Neuronal stem cell (in vitro differentiated cells): ENCODE results near the gene TAF13.
"Not testable (repeated sequence)": the region's sequence is repeated elsewhere in the genome, so short reads cannot be mapped to it uniquely, and the experiment has no call there.

Experiments used
- DNase-seq: peaks from one replicate; pipeline ENCODE4 v3.0.0-alpha.2; 2013; ENCODE audit warnings: low spot score
- H2AFZ ChIP-seq: one replicate; pipeline ENCODE4 v1.6.1; 2013; ENCODE audit warnings: mild to moderate bottlenecking, low read length, inconsistent platforms
- H2AK5ac ChIP-seq: 2 replicates; pipeline ENCODE4 v1.6.1; 2013; ENCODE audit warnings: low read depth, mild to moderate bottlenecking, inconsistent platforms, low read length, moderate library complexity, mixed read lengths
- H2BK120ac ChIP-seq: 2 replicates; pipeline ENCODE4 v1.6.1; 2013; ENCODE audit warnings: low read depth, mild to moderate bottlenecking, inconsistent platforms, low read length, moderate library complexity, mixed read lengths
- H2BK12ac ChIP-seq: one replicate; pipeline ENCODE4 v1.6.1; 2013; ENCODE audit warnings: low read length, inconsistent platforms
- H2BK15ac ChIP-seq: 2 replicates; pipeline ENCODE4 v1.6.1; 2013; ENCODE audit warnings: mild to moderate bottlenecking, low read length, inconsistent platforms, mixed read lengths
- H2BK5ac ChIP-seq: one replicate; pipeline ENCODE4 v1.6.1; 2013; ENCODE audit warnings: inconsistent platforms, mild to moderate bottlenecking, low read length, moderate library complexity
- H3K14ac ChIP-seq: one replicate; pipeline ENCODE4 v1.6.1; 2013; ENCODE audit warnings: low read length, inconsistent platforms
- H3K18ac ChIP-seq: 2 replicates; pipeline ENCODE4 v1.6.1; 2013; ENCODE audit warnings: low read length, inconsistent platforms
- H3K23ac ChIP-seq: 2 replicates; pipeline ENCODE4 v1.6.1; 2013; ENCODE audit warnings: low read depth, mild to moderate bottlenecking, mixed read lengths, low read length, inconsistent platforms; ENCODE audit not compliant: poor library complexity
- H3K27ac ChIP-seq: replicated peaks from 3 replicates; pipeline ENCODE4 v1.5.1; 2013; ENCODE audit warnings: low read length, inconsistent platforms
- H3K27me3 ChIP-seq, 3 experiments: 2 replicates each; pipeline ENCODE4 v1.6.1; 2013; ENCODE audit warnings: low read length in 3 of 3, mild to moderate bottlenecking in 2 of 3, inconsistent platforms in 1 of 3, low read depth in 1 of 3, mixed read lengths in 1 of 3, moderate library complexity in 1 of 3; ENCODE audit not compliant: control insufficient read depth in 3 of 3, insufficient read depth in 3 of 3
- H3K36me3 ChIP-seq, 2 donors: replicated peaks in 1 of 2; 2 replicates each; pipeline ENCODE4 v1.6.1; 2013; ENCODE audit warnings: low read length in 2 of 2; ENCODE audit not compliant: control insufficient read depth in 2 of 2, insufficient read depth in 2 of 2
- H3K4ac ChIP-seq: 2 replicates; pipeline ENCODE4 v1.6.1; 2013; ENCODE audit warnings: inconsistent platforms, mild to moderate bottlenecking, low read length, moderate library complexity
- H3K4me1 ChIP-seq, 2 donors: 1 replicate in 1 of 2; 2 replicates in 1 of 2; pipeline ENCODE4 v1.6.1; 2013; ENCODE audit warnings: low read length in 2 of 2, low read depth in 1 of 2; ENCODE audit not compliant: control insufficient read depth in 2 of 2, insufficient read depth in 1 of 2
- H3K4me2 ChIP-seq: one replicate; pipeline ENCODE4 v1.6.1; 2013; ENCODE audit warnings: mild to moderate bottlenecking, low read length, inconsistent platforms; ENCODE audit not compliant: insufficient read depth, poor library complexity, severe bottlenecking
- H3K4me3 ChIP-seq, 2 donors: 2 replicates each; pipeline ENCODE4 v1.5.1; 2013; ENCODE audit warnings: low read length in 2 of 2, mild to moderate bottlenecking in 2 of 2, inconsistent platforms in 1 of 2, moderate library complexity in 1 of 2
- H3K79me1 ChIP-seq: one replicate; pipeline ENCODE4 v1.6.1; 2013; ENCODE audit warnings: low read depth, mild to moderate bottlenecking, inconsistent platforms, low read length, moderate library complexity
- H3K9ac ChIP-seq: one replicate; pipeline ENCODE4 v1.6.1; 2013; ENCODE audit warnings: mild to moderate bottlenecking, low read depth, low read length, inconsistent platforms; ENCODE audit not compliant: poor library complexity
- H3K9me3 ChIP-seq, 2 donors: replicated peaks in 1 of 2; 2 replicates each; pipeline versions ENCODE3 to v1.6.1; 2013; ENCODE audit warnings: low read length in 2 of 2, mild to moderate bottlenecking in 2 of 2, inconsistent platforms in 1 of 2, low read depth in 1 of 2, mixed read lengths in 1 of 2, moderate library complexity in 1 of 2; ENCODE audit not compliant: control insufficient read depth in 2 of 2, insufficient read depth in 1 of 2
- H4K8ac ChIP-seq: one replicate; pipeline ENCODE4 v1.6.1; 2013; ENCODE audit warnings: low read depth, mild to moderate bottlenecking, inconsistent platforms, low read length, moderate library complexity
- H4K91ac ChIP-seq: one replicate; pipeline ENCODE4 v1.6.1; 2013; ENCODE audit warnings: low read length, low read depth, mild to moderate bottlenecking, inconsistent platforms; ENCODE audit not compliant: poor library complexity
- WGBS, 2 donors: extraction: QIAGEN DNeasy Blood & Tissue Kit; methylation state at CpG; one replicate each; pipeline ENCODE4 v1.1.7; 2013; ENCODE audit warnings: missing lambda C conversion rate in 2 of 2, mixed read lengths in 1 of 2; ENCODE audit not compliant: insufficient read length in 2 of 2, insufficient replicate concordance in 1 of 2; ENCODE audit errors: extremely low coverage in 2 of 2; 5-methylcytosine and 5-hydroxymethylcytosine counted together

TAF13 gene

GRCh38 chr1:109056064-109056463 lies 19.7 kb downstream of the TAF13 start:
- H2BK5ac ChIP-seq: no peak overlapping the region
- no peak for DNase-seq
- H4K8ac ChIP-seq: no peak overlapping the region
- H2BK120ac ChIP-seq: no peak overlapping the region
- no CpG with 5 or more reads among the region's 3 CpGs for WGBS, 2 donors
- H3K14ac ChIP-seq: no peak overlapping the region
- H3K4me2 ChIP-seq: no peak overlapping the region
- no peaks in the 10 kb centered on the region for H3K9me3 ChIP-seq
- H2AK5ac ChIP-seq: no peak overlapping the region
- no peak overlapping the region for H4K91ac ChIP-seq
- no peak overlapping the region for H2BK12ac ChIP-seq
- no peak overlapping the region for H3K27ac ChIP-seq
- H3K4me1 ChIP-seq: no peaks in the 10 kb centered on the region
- H3K4ac ChIP-seq: no peak overlapping the region
- no peak overlapping the region for H3K18ac ChIP-seq
- no peaks in the 10 kb centered on the region for H3K36me3 ChIP-seq
- H3K9ac ChIP-seq: no peak overlapping the region
- H3K4me3 ChIP-seq: no peak overlapping the region
- H2BK15ac ChIP-seq: no peak overlapping the region
- H2AFZ ChIP-seq: no peak overlapping the region
- no peaks in the 10 kb centered on the region for H3K79me1 ChIP-seq
- no peak overlapping the region for H3K23ac ChIP-seq
- no peaks in the 10 kb centered on the region for H3K27me3 ChIP-seq

- H3K27ac ChIP-seq, H3K4me1 ChIP-seq, H2AFZ ChIP-seq, H3K4me3 ChIP-seq, H2AK5ac ChIP-seq, H3K23ac ChIP-seq, H2BK5ac ChIP-seq, H3K4ac ChIP-seq, H3K79me1 ChIP-seq, H2BK15ac ChIP-seq, H2BK12ac ChIP-seq, H3K14ac ChIP-seq, H3K27me3 ChIP-seq, H3K9me3 ChIP-seq, H3K4me2 ChIP-seq, H3K36me3 ChIP-seq, H3K18ac ChIP-seq, DNase-seq, H4K8ac ChIP-seq, H4K91ac ChIP-seq, H2BK120ac ChIP-seq, H3K9ac ChIP-seq: not testable (repeated sequence)
- no CpG with 5 or more reads among the region's 3 CpGs for WGBS, 2 donors
These were observed 23.7 kb downstream of the TAF13 start for GRCh38 chr1:109052145-109052544.

- no peak overlapping the region for H2BK5ac ChIP-seq
- H3K9me3 ChIP-seq: no peaks in the 10 kb centered on the region
- H3K4me3 ChIP-seq: no peak overlapping the region
- H3K23ac ChIP-seq: no peak overlapping the region
- H2BK12ac ChIP-seq: no peak overlapping the region
- H3K4ac ChIP-seq: no peak overlapping the region
- H2BK120ac ChIP-seq: no peak overlapping the region
- H3K79me1 ChIP-seq: no peaks in the 10 kb centered on the region
- H3K4me2 ChIP-seq: no peak overlapping the region
- H2BK15ac ChIP-seq: no peak overlapping the region
- no peak overlapping the region for H3K9ac ChIP-seq
- no peaks in the 10 kb centered on the region for H3K27me3 ChIP-seq
- H4K91ac ChIP-seq: no peak overlapping the region
- no peak overlapping the region for H3K14ac ChIP-seq
- no peak overlapping the region for H3K18ac ChIP-seq
- no peak overlapping the region for H2AK5ac ChIP-seq
- no peaks in the 10 kb centered on the region for H3K36me3 ChIP-seq
- no peak for DNase-seq
- no peak overlapping the region for H3K27ac ChIP-seq
- H2AFZ ChIP-seq: no peak overlapping the region
- no peak overlapping the region for H4K8ac ChIP-seq
- H3K4me1 ChIP-seq: no peaks in the 10 kb centered on the region
- no CpG with 5 or more reads among the region's 7 CpGs for WGBS, 2 donors
These were observed 25.4 kb downstream of the TAF13 start for GRCh38 chr1:109050228-109050995.

GRCh38 chr1:109048335-109048734 lies 27.5 kb downstream of the TAF13 start:
- Histone ChIP-seq H3K9me3 (no peaks in the 10 kb centered on the region), H2BK120ac (no peak overlapping the region), H3K23ac (no peak overlapping the region), H3K27ac (no peak overlapping the region), H4K91ac (no peak overlapping the region), H2BK12ac (no peak overlapping the region), H3K79me1 (no peaks in the 10 kb centered on the region), H2BK15ac (no peak overlapping the region), H3K4me2 (no peak overlapping the region), H3K9ac (no peak overlapping the region), H3K36me3 (no peaks in the 10 kb centered on the region), H2AFZ (no peak overlapping the region), H3K4me1 (no peaks in the 10 kb centered on the region), H4K8ac (no peak overlapping the region), H3K4ac (no peak overlapping the region), H3K4me3 (no peak overlapping the region), H2BK5ac (no peak overlapping the region), H2AK5ac (no peak overlapping the region), H3K27me3 (no peaks in the 10 kb centered on the region), H3K14ac (no peak overlapping the region), H3K18ac (no peak overlapping the region)
- DNase-seq: no peak
- no CpG with 5 or more reads among the region's 2 CpGs for WGBS, 2 donors
